SKM-1 (cell line): ENCODE measurements around the gene NPW.
A peak's percentile ranks its signal among the peaks of the same experiment; 100 is the strongest.

Experiments used
- DNase-seq: peaks from one replicate; lab custom pipeline; 2025; ENCODE audit not compliant: unreplicated experiment; lab: John Stamatoyannopoulos, UW

NPW gene

GRCh38 chr16:1984347-1985225 is 35.0 kb upstream of the NPW start:
- no peak for DNase-seq

- DNase-seq, result no peak
These were observed 34.0 kb upstream of the NPW start for GRCh38 chr16:1985466-1986150.

GRCh38 chr16:1987198-1987597 is 32.4 kb upstream of the NPW start:
- DNase-seq, result no peak

- DNase-seq, result no peak
These were observed 30.1 kb upstream of the NPW start, which contains the start of gene SYNGR3 for GRCh38 chr16:1989209-1990100. SYNGR3 (plus strand) TSS chr16:1989970; CDS start chr16:1990103, 133 bp downstream.

- no peak for DNase-seq
These were observed 29.6 kb upstream of the NPW start for GRCh38 chr16:1990101-1990350.

GRCh38 chr16:1990351-1991134 is 29.0 kb upstream of the NPW start:
- no peak for DNase-seq

GRCh38 chr16:1991135-1991551 is 28.4 kb upstream of the NPW start:
- no peak for DNase-seq

- no peak for DNase-seq
These were observed 28.0 kb upstream of the NPW start for GRCh38 chr16:1991588-1991947.

- DNase-seq, result peak; percentile 73
These were observed 27.5 kb upstream of the NPW start for GRCh38 chr16:1991948-1992703.

- no peak for DNase-seq
These were observed 26.8 kb upstream of the NPW start for GRCh38 chr16:1992704-1993317.

- DNase-seq, result no peak
These were observed 25.9 kb upstream of the NPW start for GRCh38 chr16:1993731-1994131.

- DNase-seq, result no peak
These were observed 21.9 kb upstream of the NPW start for GRCh38 chr16:1997494-1998359.

GRCh38 chr16:1998360-1998835 is 21.2 kb upstream of the NPW start:
- no peak for DNase-seq

GRCh38 chr16:1998852-1999801 is 20.5 kb upstream of the NPW start:
- no peak for DNase-seq

- no peak for DNase-seq
These were observed 19.6 kb upstream of the NPW start for GRCh38 chr16:1999866-2000514.

- DNase-seq, result no peak
These were observed 18.6 kb upstream of the NPW start for GRCh38 chr16:2001035-2001434.
